NCI-H1092 treated with DMSO at 0.1 percent for 48 hours (cell line): ENCODE results near the gene JMJD1C.
"Not testable (repeated sequence)": the region's sequence is repeated elsewhere in the genome, so short reads cannot be mapped to it uniquely, and the experiment has no call there.

Experiments used
- DNase-seq: peaks from one replicate; lab custom pipeline; 2025; lab: John Stamatoyannopoulos, UW

Gene JMJD1C

GRCh38 chr10:63260860-63261251, 204.9 kb downstream of the JMJD1C start:
- DNase-seq = no peak

GRCh38 chr10:63260103-63260859, 205.5 kb downstream of the JMJD1C start:
- DNase-seq = no peak

- no peak for DNase-seq
Measured at GRCh38 chr10:63258920-63259678, 206.7 kb downstream of the JMJD1C start.

GRCh38 chr10:63257778-63258177, 208.0 kb downstream of the JMJD1C start:
- no peak for DNase-seq

GRCh38 chr10:63256009-63256773, 209.6 kb downstream of the JMJD1C start:
- DNase-seq = no peak

- no peak for DNase-seq
Measured at GRCh38 chr10:63255316-63255715, 210.5 kb downstream of the JMJD1C start.

GRCh38 chr10:63253040-63253439, 212.7 kb downstream of the JMJD1C start:
- no peak for DNase-seq

- no peak for DNase-seq
Measured at GRCh38 chr10:63252095-63252762, 213.5 kb downstream of the JMJD1C start.

- no peak for DNase-seq
Measured at GRCh38 chr10:63250032-63250431, 215.7 kb downstream of the JMJD1C start.

- DNase-seq = no peak
Measured at GRCh38 chr10:63247771-63248170, 218.0 kb downstream of the JMJD1C start.

GRCh38 chr10:63246356-63246755, 219.4 kb downstream of the JMJD1C start:
- no peak for DNase-seq

GRCh38 chr10:63241841-63242281, 223.9 kb downstream of the JMJD1C start:
- no peak for DNase-seq

GRCh38 chr10:63240807-63241206, 225.0 kb downstream of the JMJD1C start:
- no peak for DNase-seq

- no peak for DNase-seq
Measured at GRCh38 chr10:63238501-63238900, 227.3 kb downstream of the JMJD1C start.

GRCh38 chr10:63237396-63237795, 228.4 kb downstream of the JMJD1C start:
- no peak for DNase-seq

GRCh38 chr10:63236113-63236935, 229.5 kb downstream of the JMJD1C start:
- no peak for DNase-seq

GRCh38 chr10:63235136-63235535, 230.6 kb downstream of the JMJD1C start:
- not testable (repeated sequence) for DNase-seq

- DNase-seq = no peak
Measured at GRCh38 chr10:63229161-63229560, 236.6 kb downstream of the JMJD1C start.

- no peak for DNase-seq
Measured at GRCh38 chr10:63228237-63228636, 237.5 kb downstream of the JMJD1C start.

- DNase-seq = no peak
Measured at GRCh38 chr10:63227207-63227895, 238.4 kb downstream of the JMJD1C start.

GRCh38 chr10:63224241-63224640, 241.5 kb downstream of the JMJD1C start:
- DNase-seq = no peak
